WTC11 (cell line): Measurements from ENCODE around the gene C1D. TPM values are rescaled to one million over a fixed set of nuclear protein-coding genes. Genes with fewer than 3 reads are reported as not detected.

Experiments used
- ATAC-seq: fragments of 200-7000 bp; cut with Tn5 transposase; 2 replicates; pipeline ENCODE4 v1.10.0; 2021; ENCODE audit warnings: mild to moderate bottlenecking, moderate library complexity
- CTCF ChIA-PET: fragments of 300-600 bp; sonication (Branson Sonifier 250); formaldehyde crosslinking; loops from one replicate; lab custom pipeline; 2021; ENCODE audit warnings: antibody characterized with exemption; lab: Charles Lee
- POLR2A ChIA-PET: fragments of 350-600 bp; sonication (Branson Sonifier 250); formaldehyde crosslinking; loops from one replicate; lab custom pipeline; 2021; ENCODE audit warnings: antibody characterized with exemption; lab: Charles Lee
- DNase-seq: peaks from one replicate; pipeline ENCODE4 v3.0.0; 2021; ENCODE audit warnings: low spot score
- H3K27ac Mint-ChIP-seq: 2 replicates; pipeline ENCODE4 v1.8.0; 2021; ENCODE audit warnings: mixed read lengths
- H3K27me3 Mint-ChIP-seq: 2 replicates; pipeline ENCODE4 v1.8.0; 2021; ENCODE audit warnings: low read depth, mild to moderate bottlenecking, moderate library complexity, mixed read lengths
- H3K36me3 Mint-ChIP-seq: 2 replicates; pipeline ENCODE4 v1.8.0; 2021; ENCODE audit warnings: mixed read lengths
- H3K4me1 Mint-ChIP-seq: 2 replicates; pipeline ENCODE4 v1.8.0; 2022; ENCODE audit warnings: mixed read lengths
- H3K4me3 Mint-ChIP-seq: 2 replicates; pipeline ENCODE4 v1.8.0; 2021; ENCODE audit warnings: mild to moderate bottlenecking, moderate library complexity, mixed read lengths
- H3K9me3 Mint-ChIP-seq: 2 replicates; pipeline ENCODE4 v1.8.0; 2021; ENCODE audit warnings: mixed read lengths
- ERG ChIP-seq: fragments of 250-450 bp; sonication (Bioruptor Pico); IDR thresholded peaks from 2 replicates; pipeline ENCODE4 v1.8.0; 2021; ENCODE audit warnings: mild to moderate bottlenecking
- ETV6 ChIP-seq: sonication (generic); formaldehyde crosslinking; IDR thresholded peaks from 2 replicates; pipeline ENCODE4 v1.8.1; 2022; ENCODE audit warnings: mild to moderate bottlenecking, missing genetic modification reagents
- FOXJ3 ChIP-seq: sonication (generic); formaldehyde crosslinking; IDR thresholded peaks from 2 replicates; pipeline ENCODE4 v1.9.0; 2021; ENCODE audit warnings: missing genetic modification reagents, mild to moderate bottlenecking, borderline replicate concordance
- FOXP1 ChIP-seq: sonication (generic); formaldehyde crosslinking; IDR thresholded peaks from 2 replicates; pipeline ENCODE4 v1.8.0; 2022; ENCODE audit warnings: missing genetic modification reagents, mild to moderate bottlenecking, moderate library complexity, borderline replicate concordance
- IRF1 ChIP-seq: sonication (generic); formaldehyde crosslinking; IDR thresholded peaks from 2 replicates; pipeline ENCODE4 v1.8.0; 2023; ENCODE audit warnings: missing genetic modification reagents
- JUN ChIP-seq: sonication (generic); formaldehyde crosslinking; IDR thresholded peaks from 2 replicates; pipeline ENCODE4 v1.8.0; 2023; ENCODE audit warnings: mild to moderate bottlenecking, missing genetic modification reagents
- KAT7 ChIP-seq: sonication (generic); formaldehyde crosslinking; IDR thresholded peaks from 2 replicates; pipeline ENCODE4 v1.8.1; 2023; ENCODE audit warnings: missing genetic modification reagents, mild to moderate bottlenecking, borderline replicate concordance
- ZNF138 ChIP-seq: sonication (generic); formaldehyde crosslinking; conservative IDR thresholded peaks from 2 replicates; pipeline ENCODE4 v1.8.1; 2022; ENCODE audit warnings: mild to moderate bottlenecking, moderate library complexity, missing genetic modification reagents
- ZNF281 ChIP-seq: sonication (generic); formaldehyde crosslinking; IDR thresholded peaks from 2 replicates; pipeline ENCODE4 v1.8.0; 2023; ENCODE audit warnings: mild to moderate bottlenecking, missing genetic modification reagents
- ZNF317 ChIP-seq: sonication (generic); formaldehyde crosslinking; IDR thresholded peaks from 2 replicates; pipeline ENCODE4 v1.8.1; 2023; ENCODE audit warnings: low read depth, mild to moderate bottlenecking, moderate library complexity, missing genetic modification reagents, borderline replicate concordance
- ZNF425 ChIP-seq: fragments of 250-450 bp; sonication (Bioruptor Pico); conservative IDR thresholded peaks from 2 replicates; pipeline ENCODE4 v1.9.0; 2021; ENCODE audit warnings: mild to moderate bottlenecking
- ZNF671 ChIP-seq: fragments of 250-450 bp; sonication (Bioruptor Pico); IDR thresholded peaks from 2 replicates; pipeline ENCODE4 v1.8.0; 2021; ENCODE audit warnings: mild to moderate bottlenecking
- total RNA-seq: library from RNA; stranded (reverse); gene quantifications from 3 replicates; pipeline ENCODE4 v1.2.3, GENCODE V29; 2021
- TF ChIP-seq, protein P1 (sequence below): sonication (generic); formaldehyde crosslinking; IDR thresholded peaks from 2 replicates; pipeline ENCODE4 v1.8.1; 2022; ENCODE audit warnings: low read depth, missing genetic modification reagents, borderline replicate concordance
- TF ChIP-seq, protein P2 (sequence below): sonication (generic); formaldehyde crosslinking; conservative IDR thresholded peaks from 2 replicates; pipeline ENCODE4 v1.8.1; 2022; ENCODE audit warnings: mild to moderate bottlenecking, missing genetic modification reagents
- TF ChIP-seq, protein P3 (sequence below): sonication (generic); formaldehyde crosslinking; IDR thresholded peaks from 2 replicates; pipeline ENCODE4 v1.8.1; 2023; ENCODE audit warnings: mild to moderate bottlenecking, moderate library complexity, missing genetic modification reagents
- TF ChIP-seq, protein P4 (sequence below): sonication (generic); formaldehyde crosslinking; IDR thresholded peaks from 2 replicates; pipeline ENCODE4 v1.8.1; 2022; ENCODE audit warnings: mild to moderate bottlenecking, missing genetic modification reagents, moderate library complexity, borderline replicate concordance

Gene C1D
- total RNA-seq, 1 experiment from 2014 or later = 21.0 TPM

GRCh38 chr2:67997903-67998302 is 64.9 kb downstream of the C1D start (continued):
- TF ChIP-seq JUN = no peak
- TF ChIP-seq, protein P1, sequence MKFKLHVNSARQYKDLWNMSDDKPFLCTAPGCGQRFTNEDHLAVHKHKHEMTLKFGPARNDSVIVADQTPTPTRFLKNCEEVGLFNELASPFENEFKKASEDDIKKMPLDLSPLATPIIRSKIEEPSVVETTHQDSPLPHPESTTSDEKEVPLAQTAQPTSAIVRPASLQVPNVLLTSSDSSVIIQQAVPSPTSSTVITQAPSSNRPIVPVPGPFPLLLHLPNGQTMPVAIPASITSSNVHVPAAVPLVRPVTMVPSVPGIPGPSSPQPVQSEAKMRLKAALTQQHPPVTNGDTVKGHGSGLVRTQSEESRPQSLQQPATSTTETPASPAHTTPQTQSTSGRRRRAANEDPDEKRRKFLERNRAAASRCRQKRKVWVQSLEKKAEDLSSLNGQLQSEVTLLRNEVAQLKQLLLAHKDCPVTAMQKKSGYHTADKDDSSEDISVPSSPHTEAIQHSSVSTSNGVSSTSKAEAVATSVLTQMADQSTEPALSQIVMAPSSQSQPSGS = no peak
- TF ChIP-seq FOXJ3 (CRISPR knock-in tag) = no peak
- TF ChIP-seq ZNF425 (CRISPR knock-in tag) = no peak
- TF ChIP-seq, protein P2, sequence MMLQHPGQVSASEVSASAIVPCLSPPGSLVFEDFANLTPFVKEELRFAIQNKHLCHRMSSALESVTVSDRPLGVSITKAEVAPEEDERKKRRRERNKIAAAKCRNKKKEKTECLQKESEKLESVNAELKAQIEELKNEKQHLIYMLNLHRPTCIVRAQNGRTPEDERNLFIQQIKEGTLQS (CRISPR knock-in tag) = no peak
- TF ChIP-seq ZNF317 (CRISPR knock-in tag) = no peak
- TF ChIP-seq ETV6 (CRISPR knock-in tag) = no peak
- no peak for TF ChIP-seq FOXP1
- no peak for TF ChIP-seq ZNF138 (CRISPR knock-in tag)
- TF ChIP-seq, protein P3, sequence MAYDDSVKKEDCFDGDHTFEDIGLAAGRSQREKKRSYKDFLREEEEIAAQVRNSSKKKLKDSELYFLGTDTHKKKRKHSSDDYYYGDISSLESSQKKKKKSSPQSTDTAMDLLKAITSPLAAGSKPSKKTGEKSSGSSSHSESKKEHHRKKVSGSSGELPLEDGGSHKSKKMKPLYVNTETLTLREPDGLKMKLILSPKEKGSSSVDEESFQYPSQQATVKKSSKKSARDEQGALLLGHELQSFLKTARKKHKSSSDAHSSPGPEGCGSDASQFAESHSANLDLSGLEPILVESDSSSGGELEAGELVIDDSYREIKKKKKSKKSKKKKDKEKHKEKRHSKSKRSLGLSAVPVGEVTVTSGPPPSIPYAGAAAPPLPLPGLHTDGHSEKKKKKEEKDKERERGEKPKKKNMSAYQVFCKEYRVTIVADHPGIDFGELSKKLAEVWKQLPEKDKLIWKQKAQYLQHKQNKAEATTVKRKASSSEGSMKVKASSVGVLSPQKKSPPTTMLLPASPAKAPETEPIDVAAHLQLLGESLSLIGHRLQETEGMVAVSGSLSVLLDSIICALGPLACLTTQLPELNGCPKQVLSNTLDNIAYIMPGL = no peak

GRCh38 chr2:67997528-67997900 is 65.3 kb downstream of the C1D start:
- peaks cover 2% of the 10 kb centered on the region for H3K27me3 Mint-ChIP-seq
- no peak for DNase-seq
- H3K27ac Mint-ChIP-seq = no peak overlapping the region
- ATAC-seq = no peak
- no peaks in the 10 kb centered on the region for H3K4me1 Mint-ChIP-seq
- no peak overlapping the region for H3K4me3 Mint-ChIP-seq
- POLR2A ChIA-PET = no interaction called here
- no peak for TF ChIP-seq ZNF671
- no peak for TF ChIP-seq IRF1 (CRISPR knock-in tag)
- TF ChIP-seq ZNF425 (CRISPR knock-in tag) = no peak
- TF ChIP-seq KAT7 (CRISPR knock-in tag) = no peak
- no peak for TF ChIP-seq ERG (CRISPR knock-in tag)
- no peak for TF ChIP-seq ZNF281 (CRISPR knock-in tag)
- TF ChIP-seq, protein P4, sequence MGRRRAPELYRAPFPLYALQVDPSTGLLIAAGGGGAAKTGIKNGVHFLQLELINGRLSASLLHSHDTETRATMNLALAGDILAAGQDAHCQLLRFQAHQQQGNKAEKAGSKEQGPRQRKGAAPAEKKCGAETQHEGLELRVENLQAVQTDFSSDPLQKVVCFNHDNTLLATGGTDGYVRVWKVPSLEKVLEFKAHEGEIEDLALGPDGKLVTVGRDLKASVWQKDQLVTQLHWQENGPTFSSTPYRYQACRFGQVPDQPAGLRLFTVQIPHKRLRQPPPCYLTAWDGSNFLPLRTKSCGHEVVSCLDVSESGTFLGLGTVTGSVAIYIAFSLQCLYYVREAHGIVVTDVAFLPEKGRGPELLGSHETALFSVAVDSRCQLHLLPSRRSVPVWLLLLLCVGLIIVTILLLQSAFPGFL = no peak
- H3K9me3 Mint-ChIP-seq = peaks cover 36% of the 10 kb centered on the region
- CTCF ChIA-PET = no interaction called here
- no peaks in the 10 kb centered on the region for H3K36me3 Mint-ChIP-seq
